Caco-2 (cell line): Measurements from ENCODE around the gene CAMK2D. TPM values are rescaled to one million over a fixed set of nuclear protein-coding genes. Genes with fewer than 3 reads are reported as not detected.

Source experiments
- BruUV-seq: library from RNA; stranded (reverse); fragments of 400-500 nt; replicated peaks from 2 replicates; lab custom pipeline; 2021; lab: Mats Ljungman, UMichigan
- CTCF ChIA-PET: fragments of 300-600 bp; sonication (Branson Sonifier 250); formaldehyde crosslinking; loops from one replicate; lab custom pipeline; 2022; ENCODE audit warnings: antibody characterized with exemption; lab: Charles Lee
- POLR2A ChIA-PET: fragments of 300-600 bp; sonication (Branson Sonifier 250); formaldehyde crosslinking; loops from one replicate; lab custom pipeline; 2022; ENCODE audit warnings: antibody characterized with exemption; lab: Charles Lee
- DNase-seq, 2 experiments: peaks; one replicate each; pipeline versions ENCODE4 v3.0.0 to v3.0.0-alpha.2; 2020 to 2022
- H3K27me3 ChIP-seq: replicated peaks from 2 replicates; pipeline ENCODE4 v1.6.0; 2011; ENCODE audit warnings: low read length; ENCODE audit not compliant: control insufficient read depth, insufficient read depth
- H3K36me3 ChIP-seq: 2 replicates; pipeline ENCODE4 v1.5.1; 2011; ENCODE audit warnings: low read length; ENCODE audit not compliant: control insufficient read depth, insufficient read depth
- H3K4me1 ChIP-seq: fragments of 250-450 bp; sonication (Bioruptor Pico); 2 replicates; pipeline ENCODE4 v1.5.1; 2020; ENCODE audit warnings: mild to moderate bottlenecking
- H3K4me3 ChIP-seq: 2 replicates; pipeline ENCODE4 v1.5.1; 2011; ENCODE audit warnings: low read depth, mild to moderate bottlenecking, control low read depth, low read length
- H3K9me3 ChIP-seq: fragments of 250-450 bp; sonication (Bioruptor Pico); 2 replicates; pipeline ENCODE4 v1.5.1; 2020; ENCODE audit warnings: mild to moderate bottlenecking, moderate library complexity
- H3K27ac Mint-ChIP-seq: one replicate; pipeline ENCODE4 v1.8.0; 2022; ENCODE audit warnings: mixed read lengths; ENCODE audit not compliant: unreplicated experiment
- H3K27me3 Mint-ChIP-seq: one replicate; pipeline ENCODE4 v1.8.0; 2022; ENCODE audit warnings: mixed read lengths; ENCODE audit not compliant: insufficient read depth, unreplicated experiment
- H3K36me3 Mint-ChIP-seq: one replicate; pipeline ENCODE4 v1.8.0; 2022; ENCODE audit warnings: mild to moderate bottlenecking, mixed read lengths; ENCODE audit not compliant: insufficient read depth, unreplicated experiment
- H3K4me1 Mint-ChIP-seq: one replicate; pipeline ENCODE4 v1.8.0; 2022; ENCODE audit warnings: low read depth, mixed read lengths; ENCODE audit not compliant: unreplicated experiment
- H3K4me3 Mint-ChIP-seq: one replicate; pipeline ENCODE4 v1.8.0; 2022; ENCODE audit warnings: mild to moderate bottlenecking, moderate library complexity, mixed read lengths; ENCODE audit not compliant: unreplicated experiment
- H3K9me3 Mint-ChIP-seq: one replicate; pipeline ENCODE4 v1.8.0; 2022; ENCODE audit warnings: mixed read lengths; ENCODE audit not compliant: unreplicated experiment
- CTCF ChIP-seq, 2 experiments: fragments of 200-600 bp in 1 of 2; IDR thresholded peaks; 1 replicate in 1 of 2; 2 replicates in 1 of 2; pipeline versions ENCODE4 v1.5.1 to v1.8.0; 2011 to 2022; ENCODE audit warnings: antibody characterized with exemption in 1 of 2, control low read depth in 1 of 2, inconsistent platforms in 1 of 2, low read depth in 1 of 2, low read length in 1 of 2, mild to moderate bottlenecking in 1 of 2, moderate library complexity in 1 of 2; ENCODE audit not compliant: insufficient read depth in 1 of 2, severe bottlenecking in 1 of 2, unreplicated experiment in 1 of 2
- intact Hi-C: fragments of 100-400 bp; cut with micrococcal nuclease; formaldehyde crosslinking; loops from one replicate; pipeline ENCODE4 v1.10.0; 2022; ENCODE audit not compliant: unreplicated experiment
- total RNA-seq: library from RNA; stranded (reverse); gene quantifications from 2 replicates; pipeline ENCODE4 v1.2.3, GENCODE V29; 2022

Gene CAMK2D
- total RNA-seq, 1 experiment from 2014 or later, result 65.6 TPM

GRCh38 chr4:113502906-113503305 lies 258.6 kb downstream of the CAMK2D start:
- Mint-ChIP-seq H3K36me3 (peaks cover 8% of the 10 kb centered on the region), H3K4me3 (no peak overlapping the region), H3K4me1 (no peaks in the 10 kb centered on the region), H3K27ac (no peak overlapping the region), H3K9me3 (no peaks in the 10 kb centered on the region), H3K27me3 (no peaks in the 10 kb centered on the region)
- intact Hi-C loops, result no loop called here
- H3K27me3 ChIP-seq, result no peaks in the 10 kb centered on the region
- no TSS peak for BruUV-seq
- no peak for TF ChIP-seq CTCF (IDR thresholded peaks at IDR 0.05; ENCODE audit: insufficient read depth in 1 of 2, low read depth in 1 of 2, low read length in 1 of 2, severe bottlenecking in 1 of 2, unreplicated experiment in 1 of 2)
- no peak for DNase-seq
- ChIA-PET POLR2A (no interaction called here), CTCF (no interaction called here)
- no peaks in the 10 kb centered on the region for H3K4me1 ChIP-seq
- no peak overlapping the region for H3K4me3 ChIP-seq
- H3K9me3 ChIP-seq, result no peaks in the 10 kb centered on the region
- H3K36me3 ChIP-seq, result no peaks in the 10 kb centered on the region

GRCh38 chr4:113502476-113502875 lies 259.1 kb downstream of the CAMK2D start:
- TF ChIP-seq CTCF (IDR thresholded peaks at IDR 0.05; ENCODE audit: insufficient read depth in 1 of 2, low read depth in 1 of 2, low read length in 1 of 2, severe bottlenecking in 1 of 2, unreplicated experiment in 1 of 2), result no peak
- Mint-ChIP-seq H3K4me3 (no peak overlapping the region), H3K27ac (no peak overlapping the region), H3K4me1 (no peaks in the 10 kb centered on the region), H3K9me3 (no peaks in the 10 kb centered on the region), H3K36me3 (peaks cover 12% of the 10 kb centered on the region), H3K27me3 (no peaks in the 10 kb centered on the region)
- CTCF ChIA-PET, result no interaction called here
- Histone ChIP-seq H3K9me3 (no peaks in the 10 kb centered on the region), H3K4me1 (no peaks in the 10 kb centered on the region), H3K4me3 (no peak overlapping the region), H3K36me3 (no peaks in the 10 kb centered on the region), H3K27me3 (no peaks in the 10 kb centered on the region)
- POLR2A ChIA-PET, result no interaction called here
- no TSS peak for BruUV-seq
- intact Hi-C loops, result no loop called here
- DNase-seq, result no peak

- no peaks in the 10 kb centered on the region for H3K9me3 ChIP-seq
- peaks cover 4% of the 10 kb centered on the region for H3K36me3 ChIP-seq
- Mint-ChIP-seq H3K36me3 (peaks cover 26% of the 10 kb centered on the region), H3K9me3 (no peaks in the 10 kb centered on the region), H3K4me1 (no peaks in the 10 kb centered on the region), H3K27ac (no peak overlapping the region), H3K27me3 (no peaks in the 10 kb centered on the region), H3K4me3 (no peak overlapping the region)
- POLR2A ChIA-PET, result no interaction called here
- intact Hi-C loops, result no loop called here
- no peak overlapping the region for H3K4me3 ChIP-seq
- TF ChIP-seq CTCF (IDR thresholded peaks at IDR 0.05; ENCODE audit: insufficient read depth in 1 of 2, low read depth in 1 of 2, low read length in 1 of 2, severe bottlenecking in 1 of 2, unreplicated experiment in 1 of 2), result no peak
- H3K27me3 ChIP-seq, result no peaks in the 10 kb centered on the region
- DNase-seq, result no peak
- no TSS peak for BruUV-seq
- CTCF ChIA-PET, result interaction anchor here (1.7 kb wide), 1 partner anchor 105 kb away, joined by 4 read pairs; no protein-coding TSS in a partner anchor
- no peaks in the 10 kb centered on the region for H3K4me1 ChIP-seq
Observed at GRCh38 chr4:113500424-113500823, 261.1 kb downstream of the CAMK2D start.
